Measurements from ENCODE around the gene RNPS1.
A peak's percentile ranks its signal among the peaks of the same experiment; 100 is the strongest.

The RNPS1 gene

GRCh38 chr16:2213817-2214718, 53.9 kb downstream of the RNPS1 start:
- no peak for DNase-seq (ENCODE audit: low spot score)

- DNase-seq (ENCODE audit: low spot score), result no peak
Measured at GRCh38 chr16:2212362-2213324, 55.3 kb downstream of the RNPS1 start.

GRCh38 chr16:2211923-2212347, 56.0 kb downstream of the RNPS1 start:
- DNase-seq (ENCODE audit: low spot score), result no peak

GRCh38 chr16:2210386-2211365, 57.2 kb downstream of the RNPS1 start, which contains the start of gene BRICD5:
Gene BRICD5, minus strand, starts transcription at chr16:2210863. Its CDS starts 30 bp downstream, at chr16:2210833.
- DNase-seq (ENCODE audit: low spot score), result no peak

GRCh38 chr16:2210009-2210332, 58.0 kb downstream of the RNPS1 start:
- DNase-seq (ENCODE audit: low spot score), result no peak

GRCh38 chr16:2209258-2210008, 58.5 kb downstream of the RNPS1 start:
- DNase-seq (ENCODE audit: low spot score), result no peak

GRCh38 chr16:2208772-2209171, 59.2 kb downstream of the RNPS1 start:
- no peak for DNase-seq (ENCODE audit: low spot score)

GRCh38 chr16:2208308-2208707, 59.6 kb downstream of the RNPS1 start:
- no peak for DNase-seq (ENCODE audit: low spot score)

GRCh38 chr16:2207872-2208271, 60.1 kb downstream of the RNPS1 start:
- no peak for DNase-seq (ENCODE audit: low spot score)

- no peak for DNase-seq (ENCODE audit: low spot score)
Measured at GRCh38 chr16:2206780-2207433, 61.0 kb downstream of the RNPS1 start.

GRCh38 chr16:2206420-2206779, 61.5 kb downstream of the RNPS1 start:
- DNase-seq (ENCODE audit: low spot score), result no peak

GRCh38 chr16:2205967-2206313, 62.0 kb downstream of the RNPS1 start:
- no peak for DNase-seq (ENCODE audit: low spot score)

- peak; percentile 98 for DNase-seq (ENCODE audit: low spot score)
Measured at GRCh38 chr16:2205104-2205966, 62.6 kb downstream of the RNPS1 start, which contains the start of gene MLST8. Gene MLST8, plus strand, starts transcription at chr16:2205454. Its CDS starts 632 bp downstream, at chr16:2206086.

GRCh38 chr16:2204416-2205103, 63.4 kb downstream of the RNPS1 start:
- DNase-seq (ENCODE audit: low spot score), result no peak

Data from HuH-7.5 (cell line).